NT2/D1 (cell line): ENCODE results near the gene GEMIN7.

Experiments
- SUZ12 ChIP-seq: IDR thresholded peaks from 2 replicates; pipeline ENCODE4 v1.6.1; 2011; ENCODE audit not compliant: insufficient read length, insufficient read depth; ENCODE audit errors: extremely low read depth
- YY1 ChIP-seq: IDR thresholded peaks from 2 replicates; pipeline ENCODE4 v1.6.1; 2011; ENCODE audit not compliant: insufficient read length, insufficient read depth
- ZNF274 ChIP-seq: IDR thresholded peaks from 2 replicates; pipeline ENCODE4 v1.6.1; 2011; ENCODE audit warnings: mild to moderate bottlenecking, low read depth, low read length

GRCh38 chr19:45104658-45105349 is 25.7 kb downstream of the GEMIN7 start:
- TF ChIP-seq ZNF274 (no peak), YY1 (no peak), SUZ12 (no peak)
